Liver (tissue), 9 donors: ENCODE results near the gene RBMS3. TPM values are rescaled to one million over a fixed set of nuclear protein-coding genes. Genes with fewer than 3 reads are reported as not detected.

Source experiments
- DNase-seq: peaks from one replicate; pipeline ENCODE4 v3.0.0-alpha.2; 2017; ENCODE audit warnings: low spot score
- H3K27ac ChIP-seq, 2 donors: one replicate each; pipeline ENCODE4 v1.7.0; 2013; ENCODE audit warnings: inconsistent platforms in 2 of 2, low read length in 2 of 2, control low read depth in 1 of 2, low read depth in 1 of 2, mild to moderate bottlenecking in 1 of 2
- H3K27me3 ChIP-seq, 4 donors: one replicate each; pipeline versions ENCODE4 v1.6.1 to v1.7.0; 2013; ENCODE audit warnings: low read length in 3 of 4, inconsistent platforms in 1 of 4, mild to moderate bottlenecking in 1 of 4, moderate library complexity in 1 of 4; ENCODE audit not compliant: control insufficient read depth in 4 of 4, insufficient read depth in 4 of 4
- H3K36me3 ChIP-seq, 4 donors: one replicate each; pipeline versions ENCODE4 v1.6.1 to v1.7.0; 2013; ENCODE audit warnings: low read length in 3 of 4, mild to moderate bottlenecking in 3 of 4, low read depth in 1 of 4, moderate library complexity in 1 of 4; ENCODE audit not compliant: control insufficient read depth in 4 of 4, insufficient read depth in 3 of 4
- H3K4me1 ChIP-seq, 4 donors: one replicate each; pipeline versions ENCODE4 v1.6.1 to v1.7.0; 2013; ENCODE audit warnings: low read length in 3 of 4, mild to moderate bottlenecking in 3 of 4, moderate library complexity in 1 of 4; ENCODE audit not compliant: control insufficient read depth in 4 of 4, insufficient read depth in 4 of 4
- H3K4me3 ChIP-seq, 3 donors: one replicate each; pipeline versions ENCODE4 v1.6.1 to v1.7.0; 2013; ENCODE audit warnings: low read length in 3 of 3, control low read depth in 1 of 3, low read depth in 1 of 3, mild to moderate bottlenecking in 1 of 3
- H3K9ac ChIP-seq, 2 donors: one replicate each; pipeline ENCODE4 v1.7.0; 2013; ENCODE audit warnings: low read length in 2 of 2, mild to moderate bottlenecking in 2 of 2, moderate library complexity in 2 of 2, control low read depth in 1 of 2, low read depth in 1 of 2
- H3K9me3 ChIP-seq, 4 donors: one replicate each; pipeline versions ENCODE4 v1.6.1 to v1.7.0; 2013; ENCODE audit warnings: low read length in 3 of 4; ENCODE audit not compliant: control insufficient read depth in 4 of 4
- ATF3 ChIP-seq: IDR thresholded peaks from 2 replicates; pipeline ENCODE4 v1.6.1; 2016; ENCODE audit warnings: antibody characterized with exemption
- CTCF ChIP-seq: fragments of 150-350 bp; IDR thresholded peaks from 2 replicates; pipeline ENCODE4 v1.5.1; 2017; ENCODE audit warnings: improper control_type of control experiment, low read depth, low read length; ENCODE audit not compliant: missing input control
- EGR1 ChIP-seq, 2 donors: IDR thresholded peaks; 2 replicates each; pipeline ENCODE4 v1.6.1; 2016 to 2018; ENCODE audit warnings: antibody characterized with exemption in 2 of 2, low read depth in 2 of 2
- FOXA1 ChIP-seq: IDR thresholded peaks from 2 replicates; pipeline ENCODE4 v1.6.1; 2016; ENCODE audit warnings: antibody characterized with exemption
- FOXA2 ChIP-seq: IDR thresholded peaks from 2 replicates; pipeline ENCODE4 v1.6.1; 2016; ENCODE audit warnings: antibody characterized with exemption
- GABPA ChIP-seq, 2 donors: IDR thresholded peaks in 1 of 2; conservative IDR thresholded peaks in 1 of 2; 2 replicates each; pipeline ENCODE4 v1.6.1; 2016; ENCODE audit warnings: antibody characterized with exemption in 2 of 2, mild to moderate bottlenecking in 1 of 2, moderate library complexity in 1 of 2
- HNF4A ChIP-seq, 2 donors: conservative IDR thresholded peaks; 2 replicates each; pipeline ENCODE4 v1.6.1; 2016; ENCODE audit warnings: antibody characterized with exemption in 2 of 2, mild to moderate bottlenecking in 2 of 2
- HNF4G ChIP-seq: IDR thresholded peaks from 2 replicates; pipeline ENCODE4 v1.6.1; 2016; ENCODE audit warnings: antibody characterized with exemption
- JUND ChIP-seq, 2 donors: IDR thresholded peaks; 2 replicates each; pipeline ENCODE4 v1.6.1; 2016; ENCODE audit warnings: antibody characterized with exemption in 2 of 2
- MAX ChIP-seq: IDR thresholded peaks from 2 replicates; pipeline ENCODE4 v1.6.1; 2016; ENCODE audit warnings: antibody characterized with exemption
- NR2F2 ChIP-seq: IDR thresholded peaks from 2 replicates; pipeline ENCODE4 v1.6.1; 2016; ENCODE audit warnings: antibody characterized with exemption
- RAD21 ChIP-seq, 2 donors: IDR thresholded peaks; 2 replicates each; pipeline ENCODE4 v1.6.1; 2016; ENCODE audit warnings: antibody characterized with exemption in 2 of 2, mild to moderate bottlenecking in 2 of 2
- REST ChIP-seq: IDR thresholded peaks from 2 replicates; pipeline ENCODE4 v1.6.1; 2016; ENCODE audit warnings: antibody characterized with exemption, mild to moderate bottlenecking
- RXRA ChIP-seq, 2 donors: IDR thresholded peaks; 2 replicates each; pipeline ENCODE4 v1.6.1; 2017 to 2018; ENCODE audit warnings: antibody characterized with exemption in 2 of 2, mild to moderate bottlenecking in 1 of 2
- SP1 ChIP-seq: IDR thresholded peaks from 2 replicates; pipeline ENCODE4 v1.6.1; 2018; ENCODE audit warnings: antibody characterized with exemption, mild to moderate bottlenecking
- TAF1 ChIP-seq: conservative IDR thresholded peaks from 2 replicates; pipeline ENCODE4 v1.6.1; 2016; ENCODE audit warnings: antibody characterized with exemption, mild to moderate bottlenecking
- YY1 ChIP-seq: IDR thresholded peaks from 2 replicates; pipeline ENCODE4 v1.6.1; 2016; ENCODE audit warnings: antibody characterized with exemption, mild to moderate bottlenecking
- ZBTB33 ChIP-seq: IDR thresholded peaks from 2 replicates; pipeline ENCODE4 v1.6.1; 2016; ENCODE audit warnings: antibody characterized with exemption
- WGBS: extraction: QIAGEN DNeasy Blood & Tissue Kit; methylation state at CpG from one replicate; pipeline ENCODE4 v1.1.7; 2013; 5-methylcytosine and 5-hydroxymethylcytosine counted together
- polyA plus RNA-seq, 2 donors: library from polyadenylated mRNA; stranded (reverse) in 1 of 2; unstranded in 1 of 2; fragments of 200-250 nt in 1 of 2; fragments of >200 nt in 1 of 2; fragmentation: Nextera tagmentation in 1 of 2; extraction: Ambion mirVana in 1 of 2; gene quantifications; one replicate each; pipeline versions ENCODE4 v1.2.1 to v1.2.3, GENCODE V29; 2013 to 2015
- total RNA-seq, 2 donors: library from RNA; depleted of rRNA; stranded (reverse); fragments of >200 nt; gene quantifications; one replicate each; pipeline ENCODE4 v1.2.3, GENCODE V29; 2014
- donor health status: healthy.
- donor health status: healthy.
- donor health status: healthy.
- donor health status: healthy.
- donor health status: healthy.

The RBMS3 gene
- total and polyA plus RNA-seq, 4 donors, result 1.2 to 14.9 (median 9.3) TPM

- no peaks in the 10 kb centered on the region for H3K36me3 ChIP-seq
- no peaks in the 10 kb centered on the region for H3K9me3 ChIP-seq
- no peak for DNase-seq
- H3K4me3 ChIP-seq, result no peak overlapping the region
- WGBS, result 36% methylated on average over 1 of the region's 1 CpG
- H3K27ac ChIP-seq, result peak overlapping the region; percentile 70 to 74
- peak overlapping the region in 1 of 2 donors; percentile 32 for H3K9ac ChIP-seq
- no peaks in the 10 kb centered on the region for H3K27me3 ChIP-seq
- peaks cover 8 to 32% (median 19%) of the 10 kb centered on the region in 4 donors for H3K4me1 ChIP-seq
- TF ChIP-seq CTCF (no peak), NR2F2 (no peak), SP1 (no peak), EGR1 (IDR thresholded peaks at IDR 0.05; ENCODE audit: low read depth in 2 of 2) (no peak), REST (peak; percentile 36), RAD21 (IDR thresholded peaks at IDR 0.05) (peak; percentile 44 to 51), HNF4G (no peak), FOXA1 (no peak), ZBTB33 (peak; percentile 47), HNF4A (conservative IDR thresholded peaks at IDR 0.05) (peak; percentile 51 to 70), MAX (no peak), TAF1 (no peak), ATF3 (no peak), JUND (IDR thresholded peaks at IDR 0.05) (peak in 1 of 2 donors; percentile 35), FOXA2 (no peak), YY1 (peak; percentile 49), RXRA (IDR thresholded peaks at IDR 0.05) (peak in 1 of 2 donors; percentile 44), GABPA (IDR thresholded peaks at IDR 0.05 in 1 of 2, conservative IDR thresholded peaks at IDR 0.05 in 1 of 2) (peak in 1 of 2 donors; percentile 20)
These were observed 476.3 kb downstream of the RBMS3 start for GRCh38 chr3:29757054-29757777.
